ENCODE measurements around the gene NTNG2.

DNA sequence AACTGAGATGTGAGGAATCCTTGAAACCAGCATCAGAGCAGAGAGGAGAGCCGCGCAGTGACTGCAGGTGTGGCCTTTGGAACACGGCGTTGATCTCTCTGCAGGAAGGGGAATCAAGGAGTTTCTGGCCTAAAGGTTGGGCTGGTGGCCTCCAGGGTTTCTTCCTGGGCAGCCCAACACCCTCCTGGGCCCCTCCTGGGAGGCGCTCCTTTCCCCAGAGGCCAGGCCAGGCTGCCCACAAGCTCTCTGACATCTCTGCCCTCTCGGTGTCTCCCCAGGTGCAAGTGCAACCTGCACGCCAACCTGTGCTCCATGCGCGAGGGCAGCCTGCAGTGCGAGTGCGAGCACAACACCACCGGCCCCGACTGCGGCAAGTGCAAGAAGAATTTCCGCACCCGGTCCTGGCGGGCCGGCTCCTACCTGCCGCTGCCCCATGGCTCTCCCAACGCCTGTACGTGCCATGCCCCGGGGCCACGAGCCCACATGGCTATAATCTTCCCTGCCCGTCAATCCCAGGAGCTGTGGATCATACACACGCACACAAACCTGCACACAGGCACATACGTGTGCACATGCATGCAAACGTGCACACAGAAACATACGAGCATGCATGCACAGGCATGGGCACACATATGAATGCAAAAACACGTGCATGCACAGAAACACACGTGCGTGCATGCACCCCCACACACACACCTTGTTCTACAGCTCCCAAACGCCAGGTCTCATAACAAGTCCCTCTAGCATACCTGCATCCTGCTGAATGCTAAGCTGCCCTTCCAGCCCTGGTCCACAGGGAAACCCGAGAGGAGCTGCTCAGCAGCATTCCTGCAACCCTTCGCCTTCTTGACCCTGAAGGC, 64.9 kb downstream of the NTNG2 start:
- TF ChIP-seq CTCF (IDR thresholded peaks at IDR 0.05; ENCODE audit: insufficient read depth, low read depth, low read length) (no peak), EZH2 (IDR thresholded peaks at IDR 0.05; ENCODE audit: insufficient read depth, low read length) (no peak)
